IMR-90 (cell line): ENCODE measurements around the gene TCERG1L. TPM values are rescaled to one million over a fixed set of nuclear protein-coding genes. Genes with fewer than 3 reads are reported as not detected.

ENCODE experiments used
- ATAC-seq: fragments of 200-7000 bp; cut with Tn5 transposase; 2 replicates; pipeline ENCODE4 v1.9.1; 2020; ENCODE audit warnings: low read depth, mild to moderate bottlenecking, moderate library complexity
- BruUV-seq: library from RNA; stranded (reverse); fragments of 400-500 nt; replicated peaks from 2 replicates; lab custom pipeline; 2021; lab: Mats Ljungman, UMichigan
- CTCF ChIA-PET: fragments of 300-600 bp; formaldehyde crosslinking; extraction: SDS; loops from one replicate; lab custom pipeline; 2021; ENCODE audit warnings: antibody characterized with exemption; lab: Yijun Ruan, JAX
- POLR2A ChIA-PET: fragments of 300-600 bp; sonication (Branson Sonifier 250); formaldehyde crosslinking; loops from one replicate; lab custom pipeline; 2022; ENCODE audit warnings: antibody characterized with exemption; ENCODE audit not compliant: unreplicated experiment; lab: Charles Lee
- DNase-seq: peaks from one replicate; pipeline ENCODE4 v3.0.0; 2013
- H2AFZ ChIP-seq: replicated peaks from 2 replicates; pipeline ENCODE3; 2013; ENCODE audit warnings: low read length, mild to moderate bottlenecking; ENCODE audit not compliant: poor library complexity
- H2AK5ac ChIP-seq: 2 replicates; pipeline ENCODE4 v1.6.1; 2013; ENCODE audit warnings: low read depth, low read length, inconsistent platforms
- H2AK9ac ChIP-seq: replicated peaks from 2 replicates; pipeline ENCODE3; 2013; ENCODE audit warnings: mild to moderate bottlenecking, low read depth, low read length, moderate library complexity; ENCODE audit not compliant: poor library complexity
- H2BK120ac ChIP-seq: 2 replicates; pipeline ENCODE4 v1.6.1; 2013; ENCODE audit warnings: low read depth, low read length, inconsistent platforms
- H2BK15ac ChIP-seq: 3 replicates; pipeline ENCODE4 v1.6.1; 2013; ENCODE audit warnings: low read depth, low read length, inconsistent platforms
- H2BK20ac ChIP-seq: 2 replicates; pipeline ENCODE4 v1.6.1; 2013; ENCODE audit warnings: low read depth, mild to moderate bottlenecking, inconsistent platforms, low read length, moderate library complexity
- H2BK5ac ChIP-seq: 2 replicates; pipeline ENCODE4 v1.6.1; 2013; ENCODE audit warnings: mild to moderate bottlenecking, low read depth, low read length, inconsistent platforms; ENCODE audit not compliant: poor library complexity, severe bottlenecking
- H3K14ac ChIP-seq: replicated peaks from 2 replicates; pipeline ENCODE4 v1.6.1; 2013; ENCODE audit warnings: low read depth, low read length, inconsistent platforms
- H3K18ac ChIP-seq: 2 replicates; pipeline ENCODE4 v1.6.1; 2013; ENCODE audit warnings: low read depth, low read length, control low read depth
- H3K23ac ChIP-seq: 2 replicates; pipeline ENCODE4 v1.6.1; 2013; ENCODE audit warnings: low read depth, low read length, inconsistent platforms
- H3K27ac ChIP-seq: 2 replicates; pipeline ENCODE4 v1.5.1; 2013; ENCODE audit warnings: mild to moderate bottlenecking, control low read depth, low read length; ENCODE audit not compliant: insufficient read depth
- H3K27me3 ChIP-seq: 2 replicates; pipeline ENCODE4 v1.6.1; 2013; ENCODE audit warnings: low read length; ENCODE audit not compliant: control insufficient read depth, insufficient read depth
- H3K36me3 ChIP-seq: 2 replicates; pipeline ENCODE4 v1.6.1; 2013; ENCODE audit warnings: low read length, mixed read lengths; ENCODE audit not compliant: control insufficient read depth, insufficient read depth
- H3K4ac ChIP-seq: 2 replicates; pipeline ENCODE4 v1.6.1; 2013; ENCODE audit warnings: low read depth, low read length, inconsistent platforms
- H3K4me1 ChIP-seq: 2 replicates; pipeline ENCODE4 v1.6.1; 2013; ENCODE audit warnings: low read length, mixed read lengths; ENCODE audit not compliant: control insufficient read depth, insufficient read depth
- H3K4me2 ChIP-seq: 2 replicates; pipeline ENCODE4 v1.6.1; 2013; ENCODE audit warnings: low read depth, mild to moderate bottlenecking, control low read depth, low read length, moderate library complexity
- H3K4me3 ChIP-seq: 2 replicates; pipeline ENCODE4 v1.5.1; 2013; ENCODE audit warnings: low read depth, mild to moderate bottlenecking, control low read depth, low read length, moderate library complexity; ENCODE audit not compliant: insufficient read depth
- H3K56ac ChIP-seq: 2 replicates; pipeline ENCODE4 v1.6.1; 2013; ENCODE audit warnings: low read length, inconsistent platforms; ENCODE audit not compliant: insufficient read depth; ENCODE audit errors: extremely low read depth
- H3K79me1 ChIP-seq, 2 experiments: 2 replicates each; pipeline ENCODE4 v1.6.1; 2013; ENCODE audit warnings: low read length in 2 of 2, inconsistent platforms in 1 of 2, low read depth in 1 of 2
- H3K9ac ChIP-seq: 2 replicates; pipeline ENCODE4 v1.6.1; 2013; ENCODE audit warnings: low read depth, low read length, control low read depth
- H3K9me1 ChIP-seq: 2 replicates; pipeline ENCODE4 v1.6.1; 2013; ENCODE audit warnings: low read length, inconsistent platforms; ENCODE audit not compliant: insufficient read depth
- H3K9me3 ChIP-seq: 2 replicates; pipeline ENCODE4 v1.6.1; 2013; ENCODE audit warnings: low read length; ENCODE audit not compliant: control insufficient read depth, insufficient read depth
- H4K20me1 ChIP-seq: 2 replicates; pipeline ENCODE4 v1.6.1; 2013; ENCODE audit warnings: low read length, inconsistent platforms; ENCODE audit not compliant: insufficient read depth
- H4K5ac ChIP-seq: 2 replicates; pipeline ENCODE4 v1.6.1; 2013; ENCODE audit warnings: mild to moderate bottlenecking, low read depth, low read length, control low read depth
- H4K8ac ChIP-seq, 2 experiments: 2 replicates each; pipeline ENCODE4 v1.6.1; 2013; ENCODE audit warnings: low read depth in 2 of 2, low read length in 2 of 2, control low read depth in 1 of 2, inconsistent platforms in 1 of 2
- H4K91ac ChIP-seq: 2 replicates; pipeline ENCODE4 v1.6.1; 2013; ENCODE audit warnings: low read depth, low read length, inconsistent platforms; ENCODE audit not compliant: insufficient read depth
- CEBPB ChIP-seq: IDR thresholded peaks from 2 replicates; pipeline ENCODE4 v1.6.1; 2012; ENCODE audit warnings: low read depth, low read length, improper control_type of control experiment
- MXI1 ChIP-seq: IDR thresholded peaks from 2 replicates; pipeline ENCODE4 v1.6.1; 2012; ENCODE audit warnings: low read depth, mild to moderate bottlenecking, low read length, moderate library complexity, borderline replicate concordance
- NFE2L2 ChIP-seq: fragments of 150-350 bp; IDR thresholded peaks from 2 replicates; pipeline ENCODE4 v1.6.1; 2016; ENCODE audit warnings: low read depth, mild to moderate bottlenecking, low read length
- POLR2A ChIP-seq: IDR thresholded peaks from 2 replicates; pipeline ENCODE4 v1.6.1; 2012; ENCODE audit warnings: mild to moderate bottlenecking, low read depth, low read length
- RCOR1 ChIP-seq: IDR thresholded peaks from 2 replicates; pipeline ENCODE4 v1.6.1; 2012; ENCODE audit warnings: mild to moderate bottlenecking, low read length, improper control_type of control experiment; ENCODE audit not compliant: insufficient replicate concordance
- whole genome bisulfite sequencing, 2 experiments: methylation state at CpG; one replicate each; pipeline versions ENCODE4 v1.1.5 to v1.1.7; 2013; ENCODE audit warnings: missing lambda C conversion rate in 2 of 2; ENCODE audit not compliant: insufficient read length in 1 of 2; ENCODE audit errors: extremely low coverage in 2 of 2; 5-methylcytosine and 5-hydroxymethylcytosine counted together
- dilution Hi-C: fragments of 300-500 bp; cut with HindIII; formaldehyde crosslinking; loops from one replicate; pipeline ENCODE4 v1.14.3; 2018; ENCODE audit warnings: low sequenced_read_pairs; ENCODE audit not compliant: unreplicated experiment
- in situ Hi-C: fragments of 300-500 bp; cut with MboI; formaldehyde crosslinking; loops from 3 replicates; pipeline ENCODE4 v1.14.3; 2019; ENCODE audit warnings: low sequenced_read_pairs, inconsistent platforms, mixed read lengths
- intact Hi-C: fragments of 100-400 bp; cut with micrococcal nuclease; formaldehyde crosslinking; loops from 2 replicates; pipeline ENCODE4 v1.10.0; 2022
- polyA plus RNA-seq, 3 experiments: library from polyadenylated mRNA; depleted of rRNA; stranded (reverse); fragments of >200 nt; gene quantifications; 2 replicates each; pipeline ENCODE4 v1.2.3, GENCODE V29; 2012; ENCODE audit warnings: low replicate concordance in 1 of 3
- total RNA-seq: library from RNA; depleted of rRNA; stranded (reverse); fragments of >200 nt; gene quantifications from 2 replicates; pipeline ENCODE4 v1.2.3, GENCODE V29; 2012
- TF ChIP-seq, protein P1 (sequence below): fragments of 150-350 bp; IDR thresholded peaks from 2 replicates; pipeline ENCODE4 v1.6.1; 2017; ENCODE audit warnings: mild to moderate bottlenecking, antibody characterized with exemption, low read length, low read depth
- TF ChIP-seq, protein P2 (sequence below): conservative IDR thresholded peaks from 2 replicates; pipeline ENCODE4 v1.5.1; 2012; ENCODE audit warnings: mild to moderate bottlenecking, low read depth, low read length, improper control_type of control experiment

Gene TCERG1L
- total and polyA plus RNA-seq, 2 of the 4 experiments (the other 2 are of a cell fraction) = not detected

GRCh38 chr10:131288648-131289047, 22.9 kb downstream of the TCERG1L start:
- H3K79me1 ChIP-seq = no peaks in the 10 kb centered on the region
- no peaks in the 10 kb centered on the region for H4K20me1 ChIP-seq
- BruUV-seq = no TSS peak
- no peak overlapping the region for H3K27ac ChIP-seq
- no peak overlapping the region for H4K8ac ChIP-seq
- no peak overlapping the region for H3K14ac ChIP-seq
- no peak overlapping the region for H2AFZ ChIP-seq
- H2BK20ac ChIP-seq = no peak overlapping the region
- no peak overlapping the region for H2BK120ac ChIP-seq
- H4K5ac ChIP-seq = no peak overlapping the region
- H3K4me3 ChIP-seq = no peak overlapping the region
- intact Hi-C loops = no loop called here
- ATAC-seq (no peak), DNase-seq (no peak)
- H3K9ac ChIP-seq = no peak overlapping the region
- H3K23ac ChIP-seq = no peak overlapping the region
- no peak overlapping the region for H2BK5ac ChIP-seq
- no peak overlapping the region for H3K4ac ChIP-seq
- H4K91ac ChIP-seq = no peak overlapping the region
- no peaks in the 10 kb centered on the region for H3K9me1 ChIP-seq
- H3K4me2 ChIP-seq = no peak overlapping the region
- CTCF ChIA-PET = no interaction called here
- in situ Hi-C loops = no loop called here
- H2AK9ac ChIP-seq = no peak overlapping the region
- peaks cover 9% of the 10 kb centered on the region for H3K9me3 ChIP-seq
- POLR2A ChIA-PET = no interaction called here
- no peaks in the 10 kb centered on the region for H3K4me1 ChIP-seq
- no peak overlapping the region for H3K18ac ChIP-seq
- WGBS, 2 experiments = no CpG with 5 or more reads among the region's 12 CpGs
- no peaks in the 10 kb centered on the region for H3K27me3 ChIP-seq
- TF ChIP-seq NFE2L2 = no peak
- no peak for TF ChIP-seq MXI1
- TF ChIP-seq, protein P1, sequence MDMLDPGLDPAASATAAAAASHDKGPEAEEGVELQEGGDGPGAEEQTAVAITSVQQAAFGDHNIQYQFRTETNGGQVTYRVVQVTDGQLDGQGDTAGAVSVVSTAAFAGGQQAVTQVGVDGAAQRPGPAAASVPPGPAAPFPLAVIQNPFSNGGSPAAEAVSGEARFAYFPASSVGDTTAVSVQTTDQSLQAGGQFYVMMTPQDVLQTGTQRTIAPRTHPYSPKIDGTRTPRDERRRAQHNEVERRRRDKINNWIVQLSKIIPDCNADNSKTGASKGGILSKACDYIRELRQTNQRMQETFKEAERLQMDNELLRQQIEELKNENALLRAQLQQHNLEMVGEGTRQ = no peak
- no peak for TF ChIP-seq RCOR1
- no peak for TF ChIP-seq CEBPB
- TF ChIP-seq, protein P2, sequence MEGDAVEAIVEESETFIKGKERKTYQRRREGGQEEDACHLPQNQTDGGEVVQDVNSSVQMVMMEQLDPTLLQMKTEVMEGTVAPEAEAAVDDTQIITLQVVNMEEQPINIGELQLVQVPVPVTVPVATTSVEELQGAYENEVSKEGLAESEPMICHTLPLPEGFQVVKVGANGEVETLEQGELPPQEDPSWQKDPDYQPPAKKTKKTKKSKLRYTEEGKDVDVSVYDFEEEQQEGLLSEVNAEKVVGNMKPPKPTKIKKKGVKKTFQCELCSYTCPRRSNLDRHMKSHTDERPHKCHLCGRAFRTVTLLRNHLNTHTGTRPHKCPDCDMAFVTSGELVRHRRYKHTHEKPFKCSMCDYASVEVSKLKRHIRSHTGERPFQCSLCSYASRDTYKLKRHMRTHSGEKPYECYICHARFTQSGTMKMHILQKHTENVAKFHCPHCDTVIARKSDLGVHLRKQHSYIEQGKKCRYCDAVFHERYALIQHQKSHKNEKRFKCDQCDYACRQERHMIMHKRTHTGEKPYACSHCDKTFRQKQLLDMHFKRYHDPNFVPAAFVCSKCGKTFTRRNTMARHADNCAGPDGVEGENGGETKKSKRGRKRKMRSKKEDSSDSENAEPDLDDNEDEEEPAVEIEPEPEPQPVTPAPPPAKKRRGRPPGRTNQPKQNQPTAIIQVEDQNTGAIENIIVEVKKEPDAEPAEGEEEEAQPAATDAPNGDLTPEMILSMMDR = no peak
- TF ChIP-seq POLR2A = no peak
- dilution Hi-C loops = no loop called here
- H3K36me3 ChIP-seq = no peaks in the 10 kb centered on the region
- H3K56ac ChIP-seq = no peak overlapping the region
- H2BK15ac ChIP-seq = no peak overlapping the region
- H2AK5ac ChIP-seq = no peak overlapping the region
